Neural cell (in vitro differentiated cells): ENCODE results near the gene GNPAT.

ENCODE experiments used
- EP300 ChIP-seq: fragments of 450-650 bp; conservative IDR thresholded peaks from 2 replicates; pipeline ENCODE4 v1.6.1; 2014; ENCODE audit warnings: antibody characterized with exemption, mild to moderate bottlenecking, moderate library complexity; ENCODE audit not compliant: poor library complexity, severe bottlenecking
- EZH2 ChIP-seq: fragments of 200-600, 300-800 bp; shearing (Covaris generic), sonication (generic); IDR thresholded peaks from 2 replicates; pipeline ENCODE4 v1.6.1; 2014; ENCODE audit warnings: antibody characterized with exemption, low read length, borderline replicate concordance, mild to moderate bottlenecking; ENCODE audit not compliant: insufficient read depth, poor library complexity, severe bottlenecking
- POLR2AphosphoS5 ChIP-seq: IDR thresholded peaks from 2 replicates; pipeline ENCODE4 v1.6.1; 2012
- TAF1 ChIP-seq: IDR thresholded peaks from 2 replicates; pipeline ENCODE4 v1.6.1; 2012; ENCODE audit warnings: low read depth
- TF ChIP-seq, protein P1 (sequence below): fragments of 450-650 bp; IDR thresholded peaks from 2 replicates; pipeline ENCODE4 v1.5.1; 2014; ENCODE audit warnings: antibody characterized with exemption, mild to moderate bottlenecking, moderate library complexity; ENCODE audit not compliant: poor library complexity, severe bottlenecking
- TF ChIP-seq, protein P2 (sequence below): IDR thresholded peaks from 2 replicates; pipeline ENCODE4 v1.6.1; 2012; ENCODE audit warnings: borderline replicate concordance

GRCh38 chr1:231279081-231279480 is 38.1 kb downstream of the GNPAT start:
- TF ChIP-seq, protein P1, sequence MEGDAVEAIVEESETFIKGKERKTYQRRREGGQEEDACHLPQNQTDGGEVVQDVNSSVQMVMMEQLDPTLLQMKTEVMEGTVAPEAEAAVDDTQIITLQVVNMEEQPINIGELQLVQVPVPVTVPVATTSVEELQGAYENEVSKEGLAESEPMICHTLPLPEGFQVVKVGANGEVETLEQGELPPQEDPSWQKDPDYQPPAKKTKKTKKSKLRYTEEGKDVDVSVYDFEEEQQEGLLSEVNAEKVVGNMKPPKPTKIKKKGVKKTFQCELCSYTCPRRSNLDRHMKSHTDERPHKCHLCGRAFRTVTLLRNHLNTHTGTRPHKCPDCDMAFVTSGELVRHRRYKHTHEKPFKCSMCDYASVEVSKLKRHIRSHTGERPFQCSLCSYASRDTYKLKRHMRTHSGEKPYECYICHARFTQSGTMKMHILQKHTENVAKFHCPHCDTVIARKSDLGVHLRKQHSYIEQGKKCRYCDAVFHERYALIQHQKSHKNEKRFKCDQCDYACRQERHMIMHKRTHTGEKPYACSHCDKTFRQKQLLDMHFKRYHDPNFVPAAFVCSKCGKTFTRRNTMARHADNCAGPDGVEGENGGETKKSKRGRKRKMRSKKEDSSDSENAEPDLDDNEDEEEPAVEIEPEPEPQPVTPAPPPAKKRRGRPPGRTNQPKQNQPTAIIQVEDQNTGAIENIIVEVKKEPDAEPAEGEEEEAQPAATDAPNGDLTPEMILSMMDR, result no peak
- TF ChIP-seq EP300 (no peak), POLR2AphosphoS5 (no peak), EZH2 (no peak), TAF1 (no peak)
- TF ChIP-seq, protein P2, sequence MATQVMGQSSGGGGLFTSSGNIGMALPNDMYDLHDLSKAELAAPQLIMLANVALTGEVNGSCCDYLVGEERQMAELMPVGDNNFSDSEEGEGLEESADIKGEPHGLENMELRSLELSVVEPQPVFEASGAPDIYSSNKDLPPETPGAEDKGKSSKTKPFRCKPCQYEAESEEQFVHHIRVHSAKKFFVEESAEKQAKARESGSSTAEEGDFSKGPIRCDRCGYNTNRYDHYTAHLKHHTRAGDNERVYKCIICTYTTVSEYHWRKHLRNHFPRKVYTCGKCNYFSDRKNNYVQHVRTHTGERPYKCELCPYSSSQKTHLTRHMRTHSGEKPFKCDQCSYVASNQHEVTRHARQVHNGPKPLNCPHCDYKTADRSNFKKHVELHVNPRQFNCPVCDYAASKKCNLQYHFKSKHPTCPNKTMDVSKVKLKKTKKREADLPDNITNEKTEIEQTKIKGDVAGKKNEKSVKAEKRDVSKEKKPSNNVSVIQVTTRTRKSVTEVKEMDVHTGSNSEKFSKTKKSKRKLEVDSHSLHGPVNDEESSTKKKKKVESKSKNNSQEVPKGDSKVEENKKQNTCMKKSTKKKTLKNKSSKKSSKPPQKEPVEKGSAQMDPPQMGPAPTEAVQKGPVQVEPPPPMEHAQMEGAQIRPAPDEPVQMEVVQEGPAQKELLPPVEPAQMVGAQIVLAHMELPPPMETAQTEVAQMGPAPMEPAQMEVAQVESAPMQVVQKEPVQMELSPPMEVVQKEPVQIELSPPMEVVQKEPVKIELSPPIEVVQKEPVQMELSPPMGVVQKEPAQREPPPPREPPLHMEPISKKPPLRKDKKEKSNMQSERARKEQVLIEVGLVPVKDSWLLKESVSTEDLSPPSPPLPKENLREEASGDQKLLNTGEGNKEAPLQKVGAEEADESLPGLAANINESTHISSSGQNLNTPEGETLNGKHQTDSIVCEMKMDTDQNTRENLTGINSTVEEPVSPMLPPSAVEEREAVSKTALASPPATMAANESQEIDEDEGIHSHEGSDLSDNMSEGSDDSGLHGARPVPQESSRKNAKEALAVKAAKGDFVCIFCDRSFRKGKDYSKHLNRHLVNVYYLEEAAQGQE, result no peak
